GM10248 (cell line): Measurements from ENCODE around the gene AUTS2.

ENCODE experiments used
- CTCF ChIA-PET: fragments of 300-600 bp; sonication (Branson Sonifier 250); formaldehyde crosslinking; extraction: SDS; loops from one replicate; lab custom pipeline; 2021; ENCODE audit warnings: antibody characterized with exemption; lab: Yijun Ruan, JAX
- POLR2A ChIA-PET: fragments of 350-650 bp; sonication (Branson Sonifier 250); formaldehyde crosslinking; extraction: SDS; loops from one replicate; lab custom pipeline; 2020; ENCODE audit warnings: antibody characterized with exemption; lab: Yijun Ruan, JAX
- DNase-seq: peaks from one replicate; pipeline ENCODE4 v3.0.0; 2012; ENCODE audit errors: extremely low spot score
- CTCF ChIP-seq: IDR thresholded peaks from 2 replicates; pipeline ENCODE4 v1.5.1; 2012; ENCODE audit warnings: mild to moderate bottlenecking, low read depth; ENCODE audit errors: extremely low read depth, missing control alignments, control extremely low read depth

Gene AUTS2

GRCh38 chr7:69804962-69805361 is 206.7 kb downstream of the AUTS2 start:
- ChIA-PET POLR2A (no interaction called here), CTCF (interaction anchor here (0.7 to 1.2 kb wide), 3 partner anchors 12 to 127 kb away, joined by 3 read pairs; no protein-coding TSS in a partner anchor)
- no peak for DNase-seq
- TF ChIP-seq CTCF = no peak

GRCh38 chr7:69808391-69808790 is 210.1 kb downstream of the AUTS2 start:
- no peak for DNase-seq
- TF ChIP-seq CTCF = no peak
- ChIA-PET POLR2A (no interaction called here), CTCF (interaction anchor here (1.2 kb wide), 1 partner anchor 9 kb away, joined by 3 read pairs; no protein-coding TSS in a partner anchor)

GRCh38 chr7:69811476-69812308 is 213.4 kb downstream of the AUTS2 start:
- CTCF ChIA-PET = interaction anchor here (1.1 kb wide), 1 partner anchor 10 kb away, joined by 4 read pairs; no protein-coding TSS in a partner anchor
- POLR2A ChIA-PET = no interaction called here
- DNase-seq = no peak
- TF ChIP-seq CTCF = no peak

DNA sequence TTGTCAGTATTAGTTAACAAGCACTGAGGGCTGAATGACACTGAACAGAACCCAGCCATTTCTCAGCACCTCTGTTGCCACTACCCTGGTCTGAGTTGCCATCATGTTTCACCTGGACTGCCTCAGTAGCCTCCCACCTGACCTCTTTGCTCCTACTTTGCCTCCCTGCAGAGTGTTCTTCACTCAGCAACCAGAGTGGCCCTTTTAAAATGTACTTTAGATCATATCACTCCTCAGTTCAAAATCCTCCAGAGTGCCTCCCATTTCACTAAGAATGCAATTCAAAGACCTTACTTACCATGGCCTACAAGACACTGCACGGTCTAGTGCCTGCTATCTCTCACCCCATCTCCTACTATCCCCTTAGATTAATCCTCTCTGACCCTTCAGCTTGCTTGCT is 214.5 kb downstream of the AUTS2 start:
- DNase-seq = no peak
- CTCF ChIA-PET = no interaction called here
- TF ChIP-seq CTCF = no peak
- POLR2A ChIA-PET = no interaction called here

DNA sequence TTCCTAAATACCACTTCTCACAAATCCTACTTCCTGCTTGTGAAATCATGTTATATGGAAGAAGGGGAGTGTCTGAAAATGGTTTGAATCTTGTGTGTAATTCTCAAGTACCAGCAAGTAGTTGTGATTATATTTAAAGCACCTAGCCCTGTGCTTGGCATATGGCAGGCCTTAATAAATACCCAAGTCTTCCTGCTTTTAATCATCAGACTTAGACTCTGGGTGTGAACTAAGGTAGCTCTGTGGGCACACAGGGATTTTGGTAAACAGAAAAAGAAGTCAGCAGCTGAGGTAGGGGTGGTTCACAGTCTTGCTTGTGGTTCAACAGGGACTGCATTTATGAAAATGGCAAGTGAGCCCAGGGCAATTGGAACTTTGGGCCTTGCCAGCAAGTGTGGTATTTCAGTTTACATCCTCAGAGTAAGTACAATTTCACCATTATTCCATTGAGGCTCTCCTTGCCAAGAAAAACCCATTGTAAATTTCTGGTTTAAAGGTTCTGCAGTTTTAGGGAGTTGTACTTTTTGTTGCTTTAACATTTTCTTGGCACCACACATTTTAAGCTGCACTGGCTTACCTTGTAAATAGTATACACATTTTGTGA is 215.5 kb downstream of the AUTS2 start:
- ChIA-PET CTCF (no interaction called here), POLR2A (interaction anchor here (0.5 kb wide), 1 partner anchor 8 kb away, joined by 5 read pairs; no protein-coding TSS in a partner anchor)
- no peak for TF ChIP-seq CTCF
- DNase-seq = no peak

DNA sequence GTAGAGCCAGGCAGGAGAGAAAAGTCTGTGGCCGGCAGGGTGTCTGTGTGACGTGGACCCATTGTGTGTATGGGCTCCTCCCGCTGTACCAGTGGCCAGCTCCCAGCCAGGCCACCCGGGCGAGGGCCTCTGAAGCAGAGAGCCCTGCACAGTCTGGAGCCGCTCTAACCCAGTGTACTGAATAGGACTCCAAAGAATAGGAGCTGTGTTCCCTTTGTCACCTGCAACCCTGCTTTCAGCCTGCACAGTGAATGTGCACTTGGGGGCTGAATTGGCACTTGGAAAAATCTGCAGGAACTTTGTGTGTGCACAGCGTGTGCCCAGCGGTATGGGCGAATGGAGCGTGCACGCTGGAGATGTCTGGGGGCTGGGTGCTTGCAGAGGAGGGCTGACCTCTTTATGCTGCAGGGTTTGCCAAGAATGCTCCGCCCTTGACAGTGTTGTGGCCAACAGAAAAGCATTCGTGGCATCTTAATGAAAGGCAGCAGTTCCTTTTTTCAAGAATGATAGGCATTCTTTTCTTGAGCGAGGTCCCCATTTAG is 216.2 kb downstream of the AUTS2 start:
- no peak for TF ChIP-seq CTCF
- no peak for DNase-seq
- ChIA-PET CTCF (interaction anchor here (1.0 kb wide), 1 partner anchor 23 kb away, joined by 4 read pairs; no protein-coding TSS in a partner anchor), POLR2A (no interaction called here)
